ENCODE results near the gene AURKAIP1. TPM values are rescaled to one million over a fixed set of nuclear protein-coding genes. Genes with fewer than 3 reads are reported as not detected.

AURKAIP1 gene
- total and polyA plus RNA-seq, 2 donors from 2014 or later = 111 to 359 TPM

DNA sequence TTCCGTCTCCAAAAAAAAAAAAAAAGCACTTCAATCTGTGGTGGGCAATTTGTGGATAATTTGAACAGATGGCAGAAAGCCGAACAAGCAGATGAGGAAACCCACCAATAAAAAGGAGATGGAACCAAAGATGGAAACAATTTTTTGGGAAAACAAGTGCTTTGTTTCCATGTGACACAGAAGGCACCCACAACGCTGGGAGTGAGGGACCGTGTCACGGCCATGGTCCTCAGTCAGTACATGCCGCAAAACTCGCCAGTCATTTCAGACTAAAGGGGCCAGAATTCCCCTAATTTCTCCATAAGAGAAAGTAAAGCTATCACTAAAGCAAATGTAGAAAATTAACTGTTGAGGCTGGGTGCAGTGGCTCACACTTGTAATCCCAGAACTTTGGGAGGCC, 19.1 kb upstream of the AURKAIP1 start:
- FAIRE-seq = no peak
- Histone ChIP-seq H3K27ac (ENCODE audit: low read depth in 2 of 2, low read length in 2 of 2) (no peak overlapping the region), H3K27me3 (ENCODE audit: control insufficient read depth, insufficient read depth, low read length) (no peaks in the 10 kb centered on the region), H3K4me3 (ENCODE audit: low read length in 3 of 3) (no peak overlapping the region), H3K9ac (ENCODE audit: low read length in 3 of 3) (no peak overlapping the region), H3K4me1 (ENCODE audit: control insufficient read depth in 2 of 3, insufficient read depth in 2 of 3, low read depth in 1 of 3, low read length in 3 of 3) (peaks cover 0 to 11% (median 7%) of the 10 kb centered on the region in 3 donors), H3K36me3 (ENCODE audit: control insufficient read depth in 2 of 3, insufficient read depth in 3 of 3, low read length in 3 of 3) (peaks cover 22 to 62% (median 49%) of the 10 kb centered on the region in 3 donors), H3K9me3 (ENCODE audit: control insufficient read depth in 2 of 3, insufficient read depth in 1 of 3, low read length in 3 of 3) (no peaks in the 10 kb centered on the region)
- TF ChIP-seq, protein P1, sequence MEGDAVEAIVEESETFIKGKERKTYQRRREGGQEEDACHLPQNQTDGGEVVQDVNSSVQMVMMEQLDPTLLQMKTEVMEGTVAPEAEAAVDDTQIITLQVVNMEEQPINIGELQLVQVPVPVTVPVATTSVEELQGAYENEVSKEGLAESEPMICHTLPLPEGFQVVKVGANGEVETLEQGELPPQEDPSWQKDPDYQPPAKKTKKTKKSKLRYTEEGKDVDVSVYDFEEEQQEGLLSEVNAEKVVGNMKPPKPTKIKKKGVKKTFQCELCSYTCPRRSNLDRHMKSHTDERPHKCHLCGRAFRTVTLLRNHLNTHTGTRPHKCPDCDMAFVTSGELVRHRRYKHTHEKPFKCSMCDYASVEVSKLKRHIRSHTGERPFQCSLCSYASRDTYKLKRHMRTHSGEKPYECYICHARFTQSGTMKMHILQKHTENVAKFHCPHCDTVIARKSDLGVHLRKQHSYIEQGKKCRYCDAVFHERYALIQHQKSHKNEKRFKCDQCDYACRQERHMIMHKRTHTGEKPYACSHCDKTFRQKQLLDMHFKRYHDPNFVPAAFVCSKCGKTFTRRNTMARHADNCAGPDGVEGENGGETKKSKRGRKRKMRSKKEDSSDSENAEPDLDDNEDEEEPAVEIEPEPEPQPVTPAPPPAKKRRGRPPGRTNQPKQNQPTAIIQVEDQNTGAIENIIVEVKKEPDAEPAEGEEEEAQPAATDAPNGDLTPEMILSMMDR (IDR thresholded peaks at IDR 0.05; ENCODE audit: borderline replicate concordance, extremely low read depth, insufficient read depth) = no peak
- DNase-seq = peak in 1 of 5 donors; percentile 3
- intact Hi-C loops (cut with DNase I) = no loop called here

DNA sequence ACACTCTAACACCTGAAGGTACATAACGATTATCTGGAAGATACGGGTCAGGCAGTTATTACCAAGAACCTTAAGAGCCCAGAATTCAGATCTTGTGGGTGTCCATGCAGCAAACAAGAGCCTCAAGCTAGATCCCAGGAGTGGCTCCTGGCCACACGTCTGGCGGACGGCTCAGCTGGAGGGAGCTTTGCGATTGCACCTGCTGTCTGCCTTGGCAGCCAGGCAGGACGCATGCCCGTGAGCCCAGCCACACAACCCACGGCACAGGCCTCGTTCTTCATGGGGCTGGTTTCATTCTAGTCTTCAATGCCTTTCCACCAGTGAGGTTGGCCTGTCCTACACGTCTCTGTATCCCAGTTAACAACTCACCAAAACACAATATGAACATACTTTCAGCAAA, 18.4 kb upstream of the AURKAIP1 start:
- intact Hi-C loops (cut with DNase I) = no loop called here
- no peak overlapping the region for H3K9ac ChIP-seq (ENCODE audit: low read length in 3 of 3)
- peaks cover 0 to 11% (median 7%) of the 10 kb centered on the region in 3 donors for H3K4me1 ChIP-seq (ENCODE audit: control insufficient read depth in 2 of 3, insufficient read depth in 2 of 3, low read depth in 1 of 3, low read length in 3 of 3)
- no peaks in the 10 kb centered on the region for H3K9me3 ChIP-seq (ENCODE audit: control insufficient read depth in 2 of 3, insufficient read depth in 1 of 3, low read length in 3 of 3)
- no peak overlapping the region for H3K27ac ChIP-seq (ENCODE audit: low read depth in 2 of 2, low read length in 2 of 2)
- no peak overlapping the region for H3K4me3 ChIP-seq (ENCODE audit: low read length in 3 of 3)
- peaks cover 22 to 65% (median 49%) of the 10 kb centered on the region in 3 donors for H3K36me3 ChIP-seq (ENCODE audit: control insufficient read depth in 2 of 3, insufficient read depth in 3 of 3, low read length in 3 of 3)
- FAIRE-seq = no peak
- no peaks in the 10 kb centered on the region for H3K27me3 ChIP-seq (ENCODE audit: control insufficient read depth, insufficient read depth, low read length)
- peak in 1 of 5 donors; percentile 40 for DNase-seq
- TF ChIP-seq, protein P1 (IDR thresholded peaks at IDR 0.05; ENCODE audit: borderline replicate concordance, extremely low read depth, insufficient read depth) = no peak

DNA sequence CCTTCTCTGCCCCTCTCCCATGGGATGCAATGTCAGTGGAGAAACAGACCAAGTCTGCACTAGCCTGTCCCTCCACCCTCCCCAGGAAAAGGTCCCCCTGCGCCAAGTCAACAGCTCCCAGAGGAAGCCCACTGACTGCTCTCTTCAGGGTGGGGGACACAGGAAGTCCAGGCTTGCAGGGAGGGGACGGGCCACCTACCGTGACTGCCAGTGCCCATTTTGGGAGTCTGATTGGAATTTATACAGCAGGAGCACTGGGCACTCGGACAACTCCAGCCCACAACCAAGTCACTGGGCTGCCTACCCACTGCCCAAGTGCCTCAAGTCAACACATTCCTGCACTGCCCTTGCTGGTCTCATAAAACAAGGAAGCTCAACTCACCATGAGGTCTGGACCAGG, 18.0 kb upstream of the AURKAIP1 start:
- peak in 1 of 5 donors; percentile 61 for DNase-seq
- Histone ChIP-seq H3K27ac (ENCODE audit: low read depth in 2 of 2, low read length in 2 of 2) (no peak overlapping the region), H3K27me3 (ENCODE audit: control insufficient read depth, insufficient read depth, low read length) (no peaks in the 10 kb centered on the region), H3K4me1 (ENCODE audit: control insufficient read depth in 2 of 3, insufficient read depth in 2 of 3, low read depth in 1 of 3, low read length in 3 of 3) (peaks cover 0 to 7% (median 5%) of the 10 kb centered on the region in 3 donors), H3K36me3 (ENCODE audit: control insufficient read depth in 2 of 3, insufficient read depth in 3 of 3, low read length in 3 of 3) (peaks cover 22 to 68% (median 49%) of the 10 kb centered on the region in 3 donors), H3K9ac (ENCODE audit: low read length in 3 of 3) (no peak overlapping the region), H3K4me3 (ENCODE audit: low read length in 3 of 3) (no peak overlapping the region), H3K9me3 (ENCODE audit: control insufficient read depth in 2 of 3, insufficient read depth in 1 of 3, low read length in 3 of 3) (no peaks in the 10 kb centered on the region)
- TF ChIP-seq, protein P1 (IDR thresholded peaks at IDR 0.05; ENCODE audit: borderline replicate concordance, extremely low read depth, insufficient read depth) = no peak
- intact Hi-C loops (cut with DNase I) = no loop called here
- no peak for FAIRE-seq

DNA sequence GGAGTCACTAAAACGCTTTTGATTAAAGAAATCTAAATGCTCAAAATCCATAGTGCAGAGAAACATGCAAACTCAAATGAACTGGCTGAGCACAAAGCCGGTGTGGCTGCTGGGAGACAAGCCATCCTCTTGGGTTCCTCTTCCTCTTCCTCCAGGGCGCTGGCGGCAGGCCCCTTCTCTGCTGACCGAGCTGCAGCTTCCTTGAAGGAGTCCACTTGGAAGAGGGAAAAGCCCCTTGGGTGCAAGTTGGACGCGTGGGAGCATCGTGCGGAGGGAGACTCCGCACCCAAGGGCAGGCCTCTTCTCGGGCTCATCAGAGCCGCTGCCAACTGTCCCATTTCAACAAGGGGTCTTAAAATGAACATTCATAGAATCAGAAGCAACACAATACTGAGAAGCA, 16.2 kb upstream of the AURKAIP1 start:
- Histone ChIP-seq H3K9ac (ENCODE audit: low read length in 3 of 3) (no peak overlapping the region), H3K27me3 (ENCODE audit: control insufficient read depth, insufficient read depth, low read length) (no peaks in the 10 kb centered on the region), H3K4me3 (ENCODE audit: low read length in 3 of 3) (no peak overlapping the region), H3K27ac (ENCODE audit: low read depth in 2 of 2, low read length in 2 of 2) (no peak overlapping the region), H3K36me3 (ENCODE audit: control insufficient read depth in 2 of 3, insufficient read depth in 3 of 3, low read length in 3 of 3) (peaks cover 15 to 74% (median 51%) of the 10 kb centered on the region in 3 donors), H3K4me1 (ENCODE audit: control insufficient read depth in 2 of 3, insufficient read depth in 2 of 3, low read depth in 1 of 3, low read length in 3 of 3) (peaks cover 0 to 3% (median 0%) of the 10 kb centered on the region in 3 donors), H3K9me3 (ENCODE audit: control insufficient read depth in 2 of 3, insufficient read depth in 1 of 3, low read length in 3 of 3) (no peaks in the 10 kb centered on the region)
- TF ChIP-seq, protein P1 (IDR thresholded peaks at IDR 0.05; ENCODE audit: borderline replicate concordance, extremely low read depth, insufficient read depth) = no peak
- DNase-seq (peak in 1 of 5 donors; percentile 47), FAIRE-seq (no peak)
- intact Hi-C loops (cut with DNase I) = no loop called here

Data from kidney (tissue), 14 donors.